ENCODE results near the gene C19orf25. TPM values are rescaled to one million over a fixed set of nuclear protein-coding genes. Genes with fewer than 3 reads are reported as not detected.

The C19orf25 gene
- total and polyA plus RNA-seq, 10 of the 15 experiments (the other 5 are each of a cell fraction or from before 2014, with no cell fraction given), result 1.2 to 67.0 (median 25.6) TPM

DNA sequence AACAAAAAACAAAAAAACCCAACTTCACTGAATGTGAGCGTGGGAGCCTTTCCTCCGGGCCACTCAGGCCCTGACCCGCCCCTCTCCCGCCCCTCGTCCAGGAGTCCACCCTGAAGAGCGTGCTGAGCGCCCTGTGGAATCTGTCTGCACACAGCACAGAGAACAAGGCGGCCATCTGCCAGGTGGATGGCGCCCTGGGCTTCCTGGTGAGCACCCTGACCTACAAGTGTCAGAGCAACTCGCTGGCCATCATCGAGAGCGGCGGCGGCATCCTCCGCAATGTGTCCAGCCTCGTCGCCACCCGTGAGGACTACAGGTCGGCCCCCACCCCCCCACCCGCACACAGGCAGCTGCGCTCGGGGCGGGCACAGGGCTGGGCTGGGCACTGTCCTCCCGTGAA, 17.2 kb downstream of the C19orf25 start (continued):
- TF ChIP-seq, protein P1, sequence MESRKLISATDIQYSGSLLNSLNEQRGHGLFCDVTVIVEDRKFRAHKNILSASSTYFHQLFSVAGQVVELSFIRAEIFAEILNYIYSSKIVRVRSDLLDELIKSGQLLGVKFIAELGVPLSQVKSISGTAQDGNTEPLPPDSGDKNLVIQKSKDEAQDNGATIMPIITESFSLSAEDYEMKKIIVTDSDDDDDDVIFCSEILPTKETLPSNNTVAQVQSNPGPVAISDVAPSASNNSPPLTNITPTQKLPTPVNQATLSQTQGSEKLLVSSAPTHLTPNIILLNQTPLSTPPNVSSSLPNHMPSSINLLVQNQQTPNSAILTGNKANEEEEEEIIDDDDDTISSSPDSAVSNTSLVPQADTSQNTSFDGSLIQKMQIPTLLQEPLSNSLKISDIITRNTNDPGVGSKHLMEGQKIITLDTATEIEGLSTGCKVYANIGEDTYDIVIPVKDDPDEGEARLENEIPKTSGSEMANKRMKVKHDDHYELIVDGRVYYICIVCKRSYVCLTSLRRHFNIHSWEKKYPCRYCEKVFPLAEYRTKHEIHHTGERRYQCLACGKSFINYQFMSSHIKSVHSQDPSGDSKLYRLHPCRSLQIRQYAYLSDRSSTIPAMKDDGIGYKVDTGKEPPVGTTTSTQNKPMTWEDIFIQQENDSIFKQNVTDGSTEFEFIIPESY (IDR thresholded peaks at IDR 0.05), result no peak
- TF ChIP-seq SPI1 (IDR thresholded peaks at IDR 0.05; ENCODE audit: borderline replicate concordance, insufficient read depth, low read depth, low read length), result no peak
- TF ChIP-seq KDM1A (IDR thresholded peaks at IDR 0.05; ENCODE audit: borderline replicate concordance), result no peak
- TF ChIP-seq LARP7 (IDR thresholded peaks at IDR 0.05), result no peak

DNA sequence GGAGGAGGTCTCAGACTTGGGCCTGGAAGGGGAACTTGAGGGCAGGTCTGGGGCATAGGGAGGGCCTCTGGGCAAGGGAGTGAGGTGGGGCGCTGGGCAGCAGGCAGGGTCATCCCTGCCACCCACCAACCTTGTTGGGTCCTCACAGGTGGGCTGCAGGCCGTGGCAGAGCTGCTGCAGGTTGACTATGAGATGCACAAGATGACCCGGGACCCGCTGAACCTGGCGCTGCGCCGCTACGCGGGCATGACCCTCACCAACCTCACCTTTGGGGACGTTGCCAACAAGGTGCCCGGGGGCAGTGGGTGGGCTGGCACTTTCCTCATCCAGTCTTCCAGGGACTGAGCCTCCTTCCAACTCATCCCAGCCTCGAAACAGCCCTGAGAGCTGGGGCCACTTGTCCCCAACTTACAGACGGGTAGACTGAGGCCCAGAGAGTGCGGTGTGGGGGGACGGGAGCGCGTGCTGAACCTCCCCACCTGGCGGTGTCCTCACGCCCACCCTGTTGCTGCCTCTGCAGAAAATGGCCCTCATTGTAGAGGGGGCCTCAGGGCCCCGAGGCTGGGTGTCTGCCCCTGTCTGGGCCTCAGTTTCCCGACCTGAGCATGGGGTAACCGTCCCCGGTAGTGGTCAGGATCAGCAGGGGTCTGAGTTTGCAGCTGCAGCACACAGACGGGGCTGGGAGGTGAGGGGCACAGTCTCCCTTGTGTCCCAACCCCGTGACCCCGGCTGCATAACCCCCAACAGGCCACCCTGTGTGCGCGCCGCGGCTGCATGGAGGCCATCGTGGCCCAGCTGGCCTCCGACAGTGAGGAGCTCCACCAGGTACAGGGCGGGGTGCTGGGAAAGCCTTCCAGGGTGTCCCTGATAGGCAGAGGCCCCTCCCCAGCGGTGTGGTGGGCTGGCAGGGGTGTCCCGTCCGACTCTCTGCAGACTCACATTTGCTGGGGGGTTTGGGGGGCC, 18.7 kb downstream of the C19orf25 start:
- no peaks in the 10 kb centered on the region for H3K27me3 ChIP-seq (replicated peaks in 1 of 2; ENCODE audit: control insufficient read depth in 2 of 2, insufficient read depth in 2 of 2, low read length in 1 of 2)
- WGBS (ENCODE audit: insufficient coverage, insufficient replicate concordance, low lambda C conversion rate, missing lambda C conversion rate), result 66% methylated on average over 34 of the region's 36 CpGs
- no TSS peak for BruUV-seq (replicated peaks)
- H3K79me2 ChIP-seq (ENCODE audit: control insufficient read depth, insufficient read depth, low read length), result no peaks in the 10 kb centered on the region
- no peak for ATAC-seq
- H3K4me3 ChIP-seq, result no peak overlapping the region
- no peak for FAIRE-seq
- no peak for DNase-seq (ENCODE audit: low read depth, low spot score)
- no peaks in the 10 kb centered on the region for H3K36me3 ChIP-seq (ENCODE audit: control insufficient read depth in 2 of 2, insufficient read depth in 2 of 2, low read length in 1 of 2)
- SMC1A ChIA-PET (ENCODE audit: uncharacterized antibody, unreplicated experiment), result no interaction called here
- H2AFZ ChIP-seq (ENCODE audit: control insufficient read depth, low read depth, low read length), result no peak overlapping the region
- no peaks in the 10 kb centered on the region for H4K20me1 ChIP-seq (ENCODE audit: control insufficient read depth, insufficient read depth)
- POLR2A ChIA-PET, result no interaction called here
- H3K9me3 ChIP-seq (replicated peaks; ENCODE audit: control insufficient read depth, insufficient read depth, low read length), result no peaks in the 10 kb centered on the region; the same call in 2 of the 3 replicates
- no peak overlapping the region for H3K27ac ChIP-seq (ENCODE audit: control insufficient read depth, insufficient read depth)
- no peak overlapping the region for H3K4me2 ChIP-seq (ENCODE audit: control insufficient read depth, insufficient read depth)
- CTCF ChIA-PET, result no interaction called here
- in situ Hi-C loops (cut with MboI), result no loop called here
- no peak for TF ChIP-seq SREBF2 (IDR thresholded peaks at IDR 0.05; ENCODE audit: low read length)
- no peaks in the 10 kb centered on the region; the same call in 1 of the 2 replicates for H3K4me1 ChIP-seq (ENCODE audit: control insufficient read depth, insufficient read depth, low read length)
- RAD21 ChIA-PET (ENCODE audit: unreplicated experiment), result no interaction called here
- intact Hi-C loops (cut with micrococcal nuclease; ENCODE audit: unreplicated experiment), result no loop called here
- no peak overlapping the region for H3K9ac ChIP-seq (ENCODE audit: control insufficient read depth, insufficient read depth, low read length)

Measured in GM12878 (cell line).